ENCODE results near the gene MGARP.

DNA sequence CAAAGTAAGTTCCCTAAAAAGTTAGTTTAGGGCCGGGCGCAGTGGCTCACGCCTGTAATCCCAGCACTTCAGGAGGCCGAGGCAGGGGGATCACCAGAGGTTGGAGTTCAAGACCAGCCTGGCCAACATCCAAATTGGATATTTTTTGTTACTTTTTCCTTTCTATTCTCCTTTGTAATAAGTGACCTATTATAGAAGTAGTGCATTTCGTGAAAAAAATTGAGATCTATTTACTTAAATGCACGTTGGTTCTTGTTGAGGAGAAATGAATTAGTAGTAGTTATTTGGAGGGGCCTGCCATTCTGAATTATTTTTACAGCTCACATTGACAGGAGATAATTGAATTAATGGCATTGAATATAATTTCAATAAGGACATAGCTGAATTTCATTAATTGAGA lies 44.6 kb upstream of the MGARP start:
- TF ChIP-seq, protein P1, sequence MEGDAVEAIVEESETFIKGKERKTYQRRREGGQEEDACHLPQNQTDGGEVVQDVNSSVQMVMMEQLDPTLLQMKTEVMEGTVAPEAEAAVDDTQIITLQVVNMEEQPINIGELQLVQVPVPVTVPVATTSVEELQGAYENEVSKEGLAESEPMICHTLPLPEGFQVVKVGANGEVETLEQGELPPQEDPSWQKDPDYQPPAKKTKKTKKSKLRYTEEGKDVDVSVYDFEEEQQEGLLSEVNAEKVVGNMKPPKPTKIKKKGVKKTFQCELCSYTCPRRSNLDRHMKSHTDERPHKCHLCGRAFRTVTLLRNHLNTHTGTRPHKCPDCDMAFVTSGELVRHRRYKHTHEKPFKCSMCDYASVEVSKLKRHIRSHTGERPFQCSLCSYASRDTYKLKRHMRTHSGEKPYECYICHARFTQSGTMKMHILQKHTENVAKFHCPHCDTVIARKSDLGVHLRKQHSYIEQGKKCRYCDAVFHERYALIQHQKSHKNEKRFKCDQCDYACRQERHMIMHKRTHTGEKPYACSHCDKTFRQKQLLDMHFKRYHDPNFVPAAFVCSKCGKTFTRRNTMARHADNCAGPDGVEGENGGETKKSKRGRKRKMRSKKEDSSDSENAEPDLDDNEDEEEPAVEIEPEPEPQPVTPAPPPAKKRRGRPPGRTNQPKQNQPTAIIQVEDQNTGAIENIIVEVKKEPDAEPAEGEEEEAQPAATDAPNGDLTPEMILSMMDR (IDR thresholded peaks at IDR 0.05): no peak
- no peak for TF ChIP-seq POLR2A (IDR thresholded peaks at IDR 0.05)
- no peak for TF ChIP-seq EP300 (IDR thresholded peaks at IDR 0.05)

All from tibial nerve (tissue), 4 donors.